ENCODE measurements around the gene CDK7.
A peak's percentile ranks its signal among the peaks of the same experiment; 100 is the strongest.
"Not testable (repeated sequence)": the region's sequence is repeated elsewhere in the genome, so short reads cannot be mapped to it uniquely, and the experiment has no call there.

CDK7 gene

DNA sequence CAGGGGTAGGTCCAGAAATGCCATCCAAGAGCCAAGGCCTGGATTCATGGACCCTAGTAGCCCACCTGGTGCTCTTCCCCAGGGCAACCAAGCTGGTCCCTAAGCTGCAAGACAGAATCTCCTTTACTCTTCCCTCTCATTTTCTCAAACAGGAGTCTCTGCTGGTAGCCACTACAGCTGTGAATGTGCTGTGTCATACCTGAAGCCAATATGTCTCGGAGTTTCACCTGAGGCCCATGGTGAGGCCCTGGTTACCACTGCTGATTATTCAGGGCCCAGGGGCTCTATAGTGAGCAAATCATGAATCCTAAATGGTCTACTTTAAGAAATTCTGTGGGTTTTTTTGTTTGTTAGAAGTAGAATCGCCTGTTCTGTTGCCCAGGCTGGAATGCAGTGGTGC lies 15.9 kb downstream of the CDK7 start:
- DNase-seq (ENCODE audit: low spot score in 2 of 2), result no peak
- H3K27me3 ChIP-seq (ENCODE audit: low read depth), result no peaks in the 10 kb centered on the region
- in situ Hi-C loops (cut with MboI; ENCODE audit: low sequenced_read_pairs), result no loop called here
- H3K9me3 ChIP-seq, result no peaks in the 10 kb centered on the region
- no peaks in the 10 kb centered on the region for H3K4me1 ChIP-seq
- H3K36me3 ChIP-seq (replicated peaks), result peaks cover 11% of the 10 kb centered on the region
- H3K4me3 ChIP-seq, result no peak overlapping the region

DNA sequence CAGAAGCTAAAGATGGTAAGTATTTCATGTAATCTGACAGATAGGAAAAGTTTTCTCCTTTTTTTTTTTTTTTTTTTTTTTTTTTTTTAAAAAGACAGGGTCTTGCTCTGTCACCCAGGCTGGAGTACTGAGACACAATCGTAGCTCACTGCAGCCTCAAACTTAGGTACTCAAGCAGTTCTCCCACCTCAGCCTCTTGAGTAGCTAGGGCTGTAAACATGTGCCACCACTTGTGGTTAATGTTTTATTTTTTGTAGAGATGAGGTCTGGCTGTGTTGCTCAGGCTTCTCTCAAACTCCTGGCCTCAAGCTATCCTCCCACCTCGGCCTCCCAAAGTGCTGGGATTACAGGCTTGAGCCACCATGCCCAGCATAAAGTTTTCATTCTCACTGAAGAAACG lies 17.8 kb downstream of the CDK7 start:
- no peak overlapping the region for H3K4me3 ChIP-seq
- peaks cover 16% of the 10 kb centered on the region for H3K36me3 ChIP-seq (replicated peaks)
- no peak for DNase-seq (ENCODE audit: low spot score in 2 of 2)
- no peaks in the 10 kb centered on the region for H3K9me3 ChIP-seq
- no peaks in the 10 kb centered on the region for H3K4me1 ChIP-seq
- in situ Hi-C loops (cut with MboI; ENCODE audit: low sequenced_read_pairs), result no loop called here
- no peaks in the 10 kb centered on the region for H3K27me3 ChIP-seq (ENCODE audit: low read depth)

DNA sequence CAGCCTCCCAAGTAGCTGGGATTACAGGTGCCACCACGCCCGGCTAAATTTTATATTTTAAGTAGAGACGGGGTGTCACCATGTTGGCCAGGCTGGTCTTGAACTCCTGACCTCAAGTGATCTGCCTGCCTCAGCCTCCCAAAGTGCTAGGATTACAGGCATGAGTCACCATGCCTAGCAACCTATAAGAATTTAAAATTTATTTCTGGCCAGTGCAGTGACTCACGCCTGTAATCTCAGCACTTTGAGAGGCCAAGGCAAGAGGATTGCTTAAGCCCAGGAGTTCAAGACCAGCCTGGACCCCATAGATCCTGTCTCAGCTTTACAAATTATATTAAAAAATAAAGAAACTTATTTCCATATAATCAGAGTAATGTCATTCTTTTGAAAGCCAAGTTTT lies 21.3 kb downstream of the CDK7 start:
- in situ Hi-C loops (cut with MboI; ENCODE audit: low sequenced_read_pairs); H3K9me3 ChIP-seq; DNase-seq (ENCODE audit: low spot score in 2 of 2); H3K27me3 ChIP-seq (ENCODE audit: low read depth); H3K4me1 ChIP-seq; H3K4me3 ChIP-seq: not testable (repeated sequence)
- H3K36me3 ChIP-seq (replicated peaks), result peaks cover 27% of the 10 kb centered on the region

DNA sequence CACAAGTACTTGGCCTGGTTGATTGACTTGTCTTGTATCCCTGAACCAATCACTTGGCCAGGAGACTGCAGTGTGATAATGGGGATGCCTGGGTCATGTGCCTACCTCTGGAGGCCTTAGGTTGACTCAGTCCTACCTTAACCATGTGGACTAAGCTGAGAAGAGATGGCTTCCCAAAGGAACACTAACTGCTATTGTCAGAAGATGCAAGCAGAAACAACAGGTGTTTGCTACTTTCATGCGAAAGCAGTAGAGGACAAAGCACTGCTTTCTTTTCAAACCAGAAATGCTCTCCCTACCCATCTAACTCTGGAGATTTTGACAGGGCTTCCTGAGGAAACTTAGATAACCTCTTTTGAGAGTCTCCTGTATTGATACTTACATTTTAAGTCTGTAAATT lies 22.9 kb downstream of the CDK7 start:
- Histone ChIP-seq H3K27me3 (ENCODE audit: low read depth) (no peaks in the 10 kb centered on the region), H3K36me3 (replicated peaks) (peaks cover 39% of the 10 kb centered on the region), H3K4me3 (no peak overlapping the region), H3K9me3 (no peaks in the 10 kb centered on the region), H3K4me1 (no peaks in the 10 kb centered on the region)
- no peak for DNase-seq (ENCODE audit: low spot score in 2 of 2)
- in situ Hi-C loops (cut with MboI; ENCODE audit: low sequenced_read_pairs), result no loop called here

DNA sequence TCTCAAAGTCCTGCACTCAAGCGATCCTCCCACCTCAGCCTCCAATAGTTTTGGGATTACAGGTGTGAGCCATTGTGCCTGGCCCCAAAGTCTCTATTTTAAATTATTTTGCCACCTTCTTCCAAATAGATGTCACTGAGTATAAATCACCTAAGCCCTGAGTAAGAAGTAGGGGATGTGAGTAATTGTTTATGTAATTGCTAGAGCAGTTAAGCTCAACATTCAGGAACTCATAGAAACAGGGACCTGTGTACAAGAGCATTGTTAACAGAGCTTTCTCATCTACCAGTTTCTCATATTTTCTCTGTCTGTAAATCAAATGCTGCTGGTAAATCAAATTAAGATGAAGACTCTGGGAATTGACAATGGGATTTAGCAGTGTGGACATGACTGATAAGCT lies 26.3 kb downstream of the CDK7 start:
- in situ Hi-C loops (cut with MboI; ENCODE audit: low sequenced_read_pairs), result no loop called here
- no peak for DNase-seq (ENCODE audit: low spot score in 2 of 2)
- H3K4me3 ChIP-seq, result no peak overlapping the region
- no peaks in the 10 kb centered on the region for H3K27me3 ChIP-seq (ENCODE audit: low read depth)
- no peaks in the 10 kb centered on the region for H3K9me3 ChIP-seq
- H3K4me1 ChIP-seq, result no peaks in the 10 kb centered on the region
- peaks cover 55% of the 10 kb centered on the region for H3K36me3 ChIP-seq (replicated peaks)

DNA sequence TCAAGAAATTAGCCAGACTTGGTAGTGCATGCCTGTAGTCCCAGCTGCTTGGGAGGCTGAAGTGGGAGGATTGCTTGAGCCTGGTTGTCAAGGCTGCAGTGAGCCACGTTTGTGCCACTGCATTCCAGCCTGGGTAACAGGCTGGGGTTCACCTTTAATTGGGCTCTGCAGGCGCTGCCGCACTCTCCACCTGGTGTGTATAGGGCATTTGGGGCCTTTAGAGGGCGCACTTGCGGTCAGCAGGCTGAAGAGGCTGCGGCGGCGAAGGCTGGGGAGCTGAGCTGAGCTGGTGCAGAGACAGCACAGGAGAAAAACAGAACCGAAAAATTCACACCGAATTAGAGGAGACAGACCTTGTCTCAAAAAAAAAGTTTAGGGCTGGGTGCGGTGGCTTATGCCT lies 31.2 kb downstream of the CDK7 start:
- Histone ChIP-seq H3K36me3 (replicated peaks) (peaks cover 44% of the 10 kb centered on the region), H3K9me3 (no peaks in the 10 kb centered on the region), H3K4me1 (no peaks in the 10 kb centered on the region; the same call in 1 of the 2 replicates), H3K27me3 (ENCODE audit: low read depth) (no peaks in the 10 kb centered on the region), H3K4me3 (no peak overlapping the region)
- peak in 1 of 2 experiments; percentile 57 for DNase-seq (ENCODE audit: low spot score in 2 of 2)
- in situ Hi-C loops (cut with MboI; ENCODE audit: low sequenced_read_pairs), result no loop called here

DNA sequence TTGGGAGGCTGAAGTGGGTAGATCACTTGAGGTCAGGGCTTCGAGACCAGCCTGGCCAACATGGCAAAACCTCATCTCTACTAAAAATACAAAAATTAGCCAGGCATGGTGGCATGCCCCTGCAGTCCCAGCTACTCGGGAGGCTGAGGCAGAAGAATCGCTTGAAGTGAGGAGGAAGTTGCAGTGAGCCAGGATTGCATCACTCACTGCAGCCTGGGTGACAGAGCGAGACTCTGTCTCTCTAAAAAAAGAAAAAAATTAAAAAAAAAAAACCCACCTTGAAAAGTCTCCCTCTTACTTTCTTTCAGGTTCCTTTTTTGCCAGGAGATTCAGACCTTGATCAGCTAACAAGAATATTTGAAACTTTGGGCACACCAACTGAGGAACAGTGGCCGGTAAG lies 34.2 kb downstream of the CDK7 start:
- in situ Hi-C loops (cut with MboI; ENCODE audit: low sequenced_read_pairs), result no loop called here
- Histone ChIP-seq H3K27me3 (ENCODE audit: low read depth) (no peaks in the 10 kb centered on the region), H3K36me3 (replicated peaks) (peaks cover 28% of the 10 kb centered on the region), H3K4me1 (no peaks in the 10 kb centered on the region; the same call in 1 of the 2 replicates), H3K9me3 (no peaks in the 10 kb centered on the region), H3K4me3 (no peak overlapping the region)
- no peak for DNase-seq (ENCODE audit: low spot score in 2 of 2)

DNA sequence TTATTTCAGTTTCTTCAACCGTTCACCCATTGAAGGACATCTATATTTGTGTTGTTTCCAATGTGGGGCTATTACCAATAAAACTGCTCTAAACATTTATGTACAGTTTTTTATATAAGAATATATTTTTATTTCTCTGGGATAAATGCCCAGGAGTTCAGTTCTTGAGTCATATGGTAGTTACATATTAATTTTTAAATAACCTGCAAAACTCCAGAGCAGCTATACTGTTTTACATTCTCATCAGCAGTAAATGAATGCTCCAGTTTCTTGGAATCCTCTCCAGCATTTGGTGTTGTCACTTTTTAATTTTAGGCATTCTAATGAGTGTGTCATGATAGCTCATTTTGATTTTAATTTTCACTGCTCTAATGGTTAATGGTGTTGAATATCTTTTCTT lies 36.2 kb downstream of the CDK7 start:
- in situ Hi-C loops (cut with MboI; ENCODE audit: low sequenced_read_pairs), result no loop called here
- H3K4me3 ChIP-seq, result no peak overlapping the region
- H3K36me3 ChIP-seq (replicated peaks), result peaks cover 27% of the 10 kb centered on the region
- H3K9me3 ChIP-seq, result no peaks in the 10 kb centered on the region
- no peak for DNase-seq (ENCODE audit: low spot score in 2 of 2)
- H3K27me3 ChIP-seq (ENCODE audit: low read depth), result no peaks in the 10 kb centered on the region
- H3K4me1 ChIP-seq, result no peaks in the 10 kb centered on the region; the same call in 1 of the 2 replicates

DNA sequence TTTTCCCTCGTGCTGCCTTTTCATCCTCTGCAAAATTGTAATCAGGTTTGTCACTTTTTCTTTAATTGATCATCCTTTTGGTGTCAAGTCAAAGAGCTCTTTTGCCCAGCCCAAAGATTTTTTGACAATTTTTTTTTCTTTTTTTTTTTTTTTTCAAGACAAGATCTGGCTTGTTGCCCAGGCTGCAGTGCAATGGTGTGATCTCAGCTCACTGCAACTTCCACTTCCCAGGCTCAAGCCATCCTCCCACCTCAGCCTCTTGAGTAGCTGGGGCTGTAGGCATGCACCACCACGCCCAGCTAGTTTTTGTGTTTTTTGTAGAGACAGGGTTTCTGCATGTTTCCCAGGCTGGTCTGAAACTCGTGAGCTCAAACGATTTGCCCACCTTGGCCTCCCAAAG lies 36.7 kb downstream of the CDK7 start:
- Histone ChIP-seq H3K4me1 (no peaks in the 10 kb centered on the region; the same call in 1 of the 2 replicates), H3K36me3 (replicated peaks) (peaks cover 30% of the 10 kb centered on the region), H3K27me3 (ENCODE audit: low read depth) (no peaks in the 10 kb centered on the region), H3K4me3 (no peak overlapping the region), H3K9me3 (no peaks in the 10 kb centered on the region)
- peak in 1 of 2 experiments; percentile 47 for DNase-seq (ENCODE audit: low spot score in 2 of 2)
- in situ Hi-C loops (cut with MboI; ENCODE audit: low sequenced_read_pairs), result no loop called here

DNA sequence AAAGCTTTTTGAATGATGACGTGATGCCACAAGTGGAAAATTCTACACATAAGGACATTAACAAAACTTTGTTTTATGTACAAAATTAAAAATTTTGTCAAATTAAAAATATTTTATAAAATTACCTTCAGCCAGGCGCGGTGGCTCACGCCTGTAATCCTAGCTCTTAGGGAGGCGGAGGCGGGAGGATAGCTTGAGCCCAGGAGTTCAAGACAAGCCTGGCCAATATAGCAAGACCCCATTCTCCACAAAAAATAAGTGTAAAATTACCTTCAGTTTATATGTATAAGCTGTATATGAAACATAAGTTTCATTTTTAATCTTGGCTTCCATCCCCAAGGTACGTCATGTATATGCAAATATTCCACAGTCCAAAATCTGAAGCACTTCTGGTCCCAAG lies 40.9 kb downstream of the CDK7 start:
- Histone ChIP-seq H3K27me3 (ENCODE audit: low read depth) (no peaks in the 10 kb centered on the region), H3K4me1 (no peaks in the 10 kb centered on the region), H3K4me3 (no peak overlapping the region), H3K9me3 (no peaks in the 10 kb centered on the region), H3K36me3 (replicated peaks) (peaks cover 37% of the 10 kb centered on the region)
- in situ Hi-C loops (cut with MboI; ENCODE audit: low sequenced_read_pairs), result no loop called here
- DNase-seq (ENCODE audit: low spot score in 2 of 2), result no peak

DNA sequence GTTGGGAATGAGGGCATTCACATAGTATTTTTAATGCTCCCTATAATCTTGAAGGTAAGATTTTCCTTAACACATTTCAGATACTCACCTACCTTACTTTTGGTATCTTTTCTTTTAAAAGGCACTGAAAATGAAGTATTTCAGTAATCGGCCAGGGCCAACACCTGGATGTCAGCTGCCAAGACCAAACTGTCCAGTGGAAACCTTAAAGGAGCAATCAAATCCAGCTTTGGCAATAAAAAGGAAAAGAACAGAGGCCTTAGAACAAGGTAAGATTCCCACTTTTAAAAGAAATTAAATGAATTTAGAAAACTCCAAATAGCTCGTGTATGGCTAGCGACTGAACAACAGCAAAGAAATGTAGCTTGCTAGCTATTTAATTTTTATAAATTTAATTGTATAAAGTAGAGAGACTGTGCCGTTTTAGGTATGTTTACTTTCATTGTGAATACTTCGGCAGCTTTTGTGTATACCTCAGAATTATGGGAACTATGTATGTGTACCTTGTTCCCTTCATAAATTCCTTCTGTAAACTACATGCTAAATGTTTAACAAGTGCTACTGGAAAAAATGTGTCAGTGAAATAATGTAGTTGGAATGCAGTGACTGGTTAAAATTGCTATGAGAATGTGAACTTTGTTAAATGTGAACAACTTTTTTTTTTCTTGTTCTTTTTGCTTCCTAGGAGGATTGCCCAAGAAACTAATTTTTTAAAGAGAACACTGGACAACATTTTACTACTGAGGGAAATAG lies 41.9 kb downstream of the CDK7 start:
- in situ Hi-C loops (cut with MboI; ENCODE audit: low sequenced_read_pairs), result no loop called here
- Histone ChIP-seq H3K4me1 (no peaks in the 10 kb centered on the region), H3K9me3 (no peaks in the 10 kb centered on the region), H3K4me3 (no peak overlapping the region), H3K36me3 (replicated peaks) (peaks cover 39% of the 10 kb centered on the region), H3K27me3 (ENCODE audit: low read depth) (no peaks in the 10 kb centered on the region)
- no peak for DNase-seq (ENCODE audit: low spot score in 2 of 2)

DNA sequence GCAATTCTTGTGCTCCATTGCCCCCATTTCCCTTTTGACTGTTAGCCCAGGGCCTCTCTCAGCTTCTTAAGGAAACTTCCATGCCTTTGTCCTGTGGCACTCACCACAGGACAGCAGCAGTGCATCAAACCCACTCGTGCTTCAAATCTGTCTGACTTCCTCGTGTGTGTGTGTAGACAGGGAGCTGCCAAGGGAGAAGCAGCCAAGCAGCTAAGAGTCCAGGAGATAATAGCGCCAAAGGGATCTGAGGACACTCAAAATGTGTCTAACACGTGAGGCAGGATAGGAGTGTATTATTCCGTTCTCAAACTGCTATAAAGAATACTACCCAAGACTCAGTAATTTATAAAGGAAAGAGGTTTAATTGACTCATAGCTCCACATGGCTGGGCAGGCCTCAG lies 44.8 kb downstream of the CDK7 start:
- Histone ChIP-seq H3K36me3 (replicated peaks) (peaks cover 31% of the 10 kb centered on the region), H3K9me3 (no peaks in the 10 kb centered on the region), H3K4me3 (no peak overlapping the region), H3K4me1 (no peaks in the 10 kb centered on the region), H3K27me3 (ENCODE audit: low read depth) (no peaks in the 10 kb centered on the region)
- no peak for DNase-seq (ENCODE audit: low spot score in 2 of 2)
- in situ Hi-C loops (cut with MboI; ENCODE audit: low sequenced_read_pairs), result no loop called here

DNA sequence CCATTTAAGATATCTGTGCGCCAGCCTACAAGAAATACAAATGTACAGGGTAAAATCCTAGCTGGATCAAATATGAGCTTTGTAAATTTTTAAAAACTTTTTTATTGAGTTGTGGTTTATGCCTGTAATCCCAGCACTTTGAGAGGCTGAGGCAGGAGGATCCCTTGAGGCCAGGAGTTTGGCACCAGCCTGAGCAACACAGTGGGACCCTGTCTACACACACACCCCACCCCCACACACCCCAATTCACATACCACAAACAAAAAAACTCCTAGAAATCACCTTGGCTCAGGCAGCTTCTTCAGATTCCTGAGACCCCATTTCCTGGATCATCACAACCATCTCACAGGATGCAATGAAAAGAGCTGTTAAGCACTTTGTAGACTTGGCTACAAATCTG lies 46.4 kb downstream of the CDK7 start:
- Histone ChIP-seq H3K4me1 (no peaks in the 10 kb centered on the region), H3K36me3 (replicated peaks) (peaks cover 29% of the 10 kb centered on the region), H3K9me3 (no peaks in the 10 kb centered on the region), H3K27me3 (ENCODE audit: low read depth) (no peaks in the 10 kb centered on the region), H3K4me3 (no peak overlapping the region)
- in situ Hi-C loops (cut with MboI; ENCODE audit: low sequenced_read_pairs), result no loop called here
- no peak for DNase-seq (ENCODE audit: low spot score in 2 of 2)

DNA sequence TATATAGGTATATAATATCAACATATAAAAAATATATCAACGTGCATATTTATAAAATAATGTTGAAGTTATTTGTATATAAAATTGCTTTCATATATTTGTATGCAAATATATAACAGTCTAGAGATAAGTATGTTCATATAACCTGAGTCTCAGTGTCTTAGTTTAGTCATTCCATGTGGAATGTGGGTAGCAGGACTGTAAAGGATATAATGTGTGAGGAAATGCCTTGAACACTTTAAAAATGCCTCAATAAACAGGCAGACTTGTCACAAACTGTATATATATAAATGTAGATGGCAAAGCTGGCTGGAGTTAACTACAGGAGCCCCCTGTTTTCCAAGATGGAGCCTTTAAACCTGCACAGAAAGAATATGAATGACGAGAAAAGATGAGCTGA lies 49.5 kb downstream of the CDK7 start:
- DNase-seq (ENCODE audit: low spot score in 2 of 2), result no peak
- in situ Hi-C loops (cut with MboI; ENCODE audit: low sequenced_read_pairs), result no loop called here
- no peaks in the 10 kb centered on the region for H3K9me3 ChIP-seq
- no peaks in the 10 kb centered on the region for H3K27me3 ChIP-seq (ENCODE audit: low read depth)
- H3K36me3 ChIP-seq (replicated peaks), result peaks cover 17% of the 10 kb centered on the region
- no peak overlapping the region for H3K4me3 ChIP-seq
- 0 out of 2 replicates have a peak, but pooled peaks cover 2% of the 10 kb centered on the region for H3K4me1 ChIP-seq

Data from HAP-1 (cell line).